ENCODE data around the gene RRP36.

The RRP36 gene

GRCh38 chr6:43062818-43063217, 41.4 kb downstream of the RRP36 start:
- DNase-seq (ENCODE audit: low read depth, low spot score), result no peak

- DNase-seq (ENCODE audit: low read depth, low spot score), result no peak
Measured at GRCh38 chr6:43070028-43070632, 48.7 kb downstream of the RRP36 start.

- DNase-seq (ENCODE audit: low read depth, low spot score), result no peak
Measured at GRCh38 chr6:43074847-43075669, 53.6 kb downstream of the RRP36 start.

- DNase-seq (ENCODE audit: low read depth, low spot score), result no peak
Measured at GRCh38 chr6:43075670-43076463, 54.4 kb downstream of the RRP36 start, which contains the start of gene PTK7. TSS of gene PTK7 (plus strand) at chr6:43076314. CDS start at chr6:43076489, 175 bp downstream.

GRCh38 chr6:43076464-43077332, 55.3 kb downstream of the RRP36 start:
- DNase-seq (ENCODE audit: low read depth, low spot score), result no peak

- no peak for DNase-seq (ENCODE audit: low read depth, low spot score)
Measured at GRCh38 chr6:43077333-43077809, 55.9 kb downstream of the RRP36 start.

- no peak for DNase-seq (ENCODE audit: low read depth, low spot score)
Measured at GRCh38 chr6:43077981-43078511, 56.6 kb downstream of the RRP36 start.

- no peak for DNase-seq (ENCODE audit: low read depth, low spot score)
Measured at GRCh38 chr6:43078691-43079090, 57.3 kb downstream of the RRP36 start.
